Chondrocyte (in vitro differentiated cells): Measurements from ENCODE around the gene TBCC. TPM values are rescaled to one million over a fixed set of nuclear protein-coding genes. Genes with fewer than 3 reads are reported as not detected.
A peak's percentile ranks its signal among the peaks of the same experiment; 100 is the strongest.

ENCODE experiments used
- DNase-seq: peaks from one replicate; pipeline ENCODE4 v3.0.0; 2021; ENCODE audit warnings: mixed read lengths, low spot score
- H3K27ac Mint-ChIP-seq: one replicate; pipeline ENCODE4 v1.8.0; 2021; ENCODE audit warnings: mild to moderate bottlenecking, moderate library complexity, mixed read lengths; ENCODE audit not compliant: unreplicated experiment
- H3K27me3 Mint-ChIP-seq: 2 replicates; pipeline ENCODE4 v1.8.0; 2021; ENCODE audit warnings: low read depth, mixed read lengths
- H3K36me3 Mint-ChIP-seq: 2 replicates; pipeline ENCODE4 v1.8.0; 2021; ENCODE audit warnings: low read depth, mixed read lengths
- H3K4me1 Mint-ChIP-seq: 2 replicates; pipeline ENCODE4 v1.8.0; 2021; ENCODE audit warnings: low read depth, mild to moderate bottlenecking, mixed read lengths
- H3K4me3 Mint-ChIP-seq: one replicate; pipeline ENCODE4 v1.8.0; 2021; ENCODE audit warnings: mild to moderate bottlenecking, moderate library complexity, mixed read lengths; ENCODE audit not compliant: unreplicated experiment
- H3K9me3 Mint-ChIP-seq: 2 replicates; pipeline ENCODE4 v1.8.0; 2021; ENCODE audit warnings: low read depth, mixed read lengths
- total RNA-seq: library from RNA; stranded (reverse); gene quantifications from 3 replicates; pipeline ENCODE4 v1.2.1, GENCODE V29; 2021
- TF ChIP-seq, protein P1 (sequence below): fragments of 200-600 bp; sonication (generic); IDR thresholded peaks from 2 replicates; pipeline ENCODE4 v1.5.0; 2021; ENCODE audit warnings: antibody characterized with exemption, mild to moderate bottlenecking, moderate library complexity

The TBCC gene
- total RNA-seq, 1 donor from 2014 or later, result 19.3 TPM

DNA sequence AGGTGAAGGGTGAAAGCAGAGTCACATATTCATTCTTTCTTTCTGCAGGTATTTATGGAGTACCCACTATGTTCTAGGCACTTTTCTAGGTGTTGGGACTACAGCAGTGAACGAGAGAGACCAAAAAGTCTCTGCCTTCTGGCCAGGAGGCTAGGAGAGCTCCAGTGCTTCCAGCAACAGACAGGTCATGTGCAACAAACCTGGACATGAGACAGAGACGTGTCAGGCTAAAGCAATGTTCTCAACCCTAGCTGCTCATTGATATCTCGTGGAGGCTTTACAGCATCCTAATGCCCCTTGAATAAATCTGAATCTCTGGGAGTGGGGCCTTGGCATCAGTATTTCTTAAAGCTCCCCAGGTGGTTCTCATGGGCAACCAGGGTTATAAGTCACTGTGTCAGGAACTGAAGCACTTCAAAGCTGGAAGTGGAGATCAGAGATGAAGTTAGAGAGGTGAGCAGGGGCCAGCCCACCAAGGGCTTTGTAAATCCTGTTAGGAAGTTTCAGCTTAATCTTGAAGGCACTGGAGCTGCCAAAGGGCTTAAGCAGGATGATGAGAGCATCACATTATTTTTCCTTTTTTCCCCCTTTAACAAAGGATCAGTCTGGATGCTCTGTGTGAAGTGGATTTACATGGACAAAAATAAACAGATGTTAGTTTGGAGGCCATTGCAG is 13.0 kb upstream of the TBCC start:
- no peaks in the 10 kb centered on the region for H3K27me3 Mint-ChIP-seq
- H3K4me1 Mint-ChIP-seq, result no peaks in the 10 kb centered on the region
- TF ChIP-seq, protein P1, sequence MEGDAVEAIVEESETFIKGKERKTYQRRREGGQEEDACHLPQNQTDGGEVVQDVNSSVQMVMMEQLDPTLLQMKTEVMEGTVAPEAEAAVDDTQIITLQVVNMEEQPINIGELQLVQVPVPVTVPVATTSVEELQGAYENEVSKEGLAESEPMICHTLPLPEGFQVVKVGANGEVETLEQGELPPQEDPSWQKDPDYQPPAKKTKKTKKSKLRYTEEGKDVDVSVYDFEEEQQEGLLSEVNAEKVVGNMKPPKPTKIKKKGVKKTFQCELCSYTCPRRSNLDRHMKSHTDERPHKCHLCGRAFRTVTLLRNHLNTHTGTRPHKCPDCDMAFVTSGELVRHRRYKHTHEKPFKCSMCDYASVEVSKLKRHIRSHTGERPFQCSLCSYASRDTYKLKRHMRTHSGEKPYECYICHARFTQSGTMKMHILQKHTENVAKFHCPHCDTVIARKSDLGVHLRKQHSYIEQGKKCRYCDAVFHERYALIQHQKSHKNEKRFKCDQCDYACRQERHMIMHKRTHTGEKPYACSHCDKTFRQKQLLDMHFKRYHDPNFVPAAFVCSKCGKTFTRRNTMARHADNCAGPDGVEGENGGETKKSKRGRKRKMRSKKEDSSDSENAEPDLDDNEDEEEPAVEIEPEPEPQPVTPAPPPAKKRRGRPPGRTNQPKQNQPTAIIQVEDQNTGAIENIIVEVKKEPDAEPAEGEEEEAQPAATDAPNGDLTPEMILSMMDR, result no peak
- H3K36me3 Mint-ChIP-seq, result peaks cover 4% of the 10 kb centered on the region
- no peaks in the 10 kb centered on the region for H3K9me3 Mint-ChIP-seq
- no peak overlapping the region for H3K27ac Mint-ChIP-seq
- DNase-seq, result no peak
- H3K4me3 Mint-ChIP-seq, result no peak overlapping the region

DNA sequence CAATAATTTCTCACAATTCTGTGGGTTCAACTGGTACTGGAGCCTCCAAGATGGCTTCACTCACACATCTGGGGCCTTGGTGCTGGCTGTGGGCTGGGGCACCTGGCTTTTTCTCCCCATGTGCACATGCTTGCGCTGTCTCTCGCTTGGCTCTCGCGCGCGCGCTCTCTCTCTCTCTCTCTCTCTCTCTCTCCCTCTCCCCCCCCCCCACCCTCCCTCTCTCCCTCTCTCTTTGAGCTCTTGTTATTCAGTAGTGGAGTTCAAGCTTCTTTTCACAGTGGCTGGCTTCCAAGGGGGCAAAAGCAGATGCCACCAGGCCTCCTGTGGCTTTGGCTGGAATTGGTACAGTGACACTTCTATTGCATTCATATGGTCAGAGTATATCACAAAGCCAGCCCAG is 10.8 kb upstream of the TBCC start:
- H3K36me3 Mint-ChIP-seq, result peaks cover 6% of the 10 kb centered on the region
- no peaks in the 10 kb centered on the region for H3K27me3 Mint-ChIP-seq
- no peak overlapping the region for H3K4me3 Mint-ChIP-seq

DNA sequence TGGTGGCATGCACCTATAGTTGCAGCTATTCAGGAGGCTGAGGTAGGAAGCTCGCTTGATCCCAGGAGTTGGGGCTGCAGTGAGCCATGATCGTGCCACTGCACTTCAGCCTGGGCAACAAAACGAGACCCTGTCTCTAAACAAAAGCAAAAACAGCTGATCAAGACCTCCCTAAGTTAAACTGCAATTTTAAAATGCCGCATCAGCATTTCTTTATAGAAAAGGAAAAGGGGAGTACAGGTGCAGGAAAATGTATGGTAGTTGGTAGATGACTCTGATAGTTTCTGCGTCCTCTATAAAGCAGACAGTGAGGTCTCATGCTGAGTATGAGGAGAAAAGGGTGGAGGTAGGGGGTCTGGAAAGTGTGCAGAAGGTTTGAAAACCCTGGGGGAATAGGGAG is 8.9 kb upstream of the TBCC start:
- no peak for DNase-seq
- Mint-ChIP-seq H3K36me3 (peaks cover 6% of the 10 kb centered on the region), H3K27me3 (no peaks in the 10 kb centered on the region), H3K4me3 (no peak overlapping the region), H3K9me3 (no peaks in the 10 kb centered on the region), H3K27ac (no peak overlapping the region), H3K4me1 (no peaks in the 10 kb centered on the region)
- TF ChIP-seq, protein P1, result no peak

More for the DNA sequence above, 10.8 kb upstream of the TBCC start:
- no peaks in the 10 kb centered on the region for H3K9me3 Mint-ChIP-seq
- H3K4me1 Mint-ChIP-seq, result no peaks in the 10 kb centered on the region
- H3K27ac Mint-ChIP-seq, result no peak overlapping the region
- TF ChIP-seq, protein P1, result no peak
- no peak for DNase-seq

DNA sequence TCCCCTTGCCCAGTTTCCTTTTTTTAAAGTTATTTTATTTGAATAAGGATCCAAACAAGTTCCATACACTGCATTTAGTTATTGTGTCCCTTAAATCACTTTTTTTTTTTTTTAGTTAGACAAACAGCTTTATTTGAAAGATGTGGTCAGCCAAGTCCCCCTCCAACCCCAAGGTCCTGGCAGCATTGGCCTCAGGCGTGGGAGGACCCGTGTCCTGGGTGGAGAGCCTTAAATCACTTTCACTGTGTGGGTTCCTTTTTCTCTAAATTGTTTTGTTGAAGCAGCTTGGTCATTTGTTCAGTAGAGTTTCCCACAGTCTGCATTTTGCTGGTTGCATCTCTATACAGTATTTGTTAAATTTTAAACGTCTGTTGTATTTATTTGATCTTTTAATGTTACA is 5.2 kb upstream of the TBCC start:
- Mint-ChIP-seq H3K4me3 (no peak overlapping the region), H3K27ac (no peak overlapping the region), H3K27me3 (no peaks in the 10 kb centered on the region), H3K9me3 (no peaks in the 10 kb centered on the region), H3K4me1 (peaks cover 22% of the 10 kb centered on the region), H3K36me3 (peaks cover 2% of the 10 kb centered on the region)
- no peak for DNase-seq
- TF ChIP-seq, protein P1, result no peak

DNA sequence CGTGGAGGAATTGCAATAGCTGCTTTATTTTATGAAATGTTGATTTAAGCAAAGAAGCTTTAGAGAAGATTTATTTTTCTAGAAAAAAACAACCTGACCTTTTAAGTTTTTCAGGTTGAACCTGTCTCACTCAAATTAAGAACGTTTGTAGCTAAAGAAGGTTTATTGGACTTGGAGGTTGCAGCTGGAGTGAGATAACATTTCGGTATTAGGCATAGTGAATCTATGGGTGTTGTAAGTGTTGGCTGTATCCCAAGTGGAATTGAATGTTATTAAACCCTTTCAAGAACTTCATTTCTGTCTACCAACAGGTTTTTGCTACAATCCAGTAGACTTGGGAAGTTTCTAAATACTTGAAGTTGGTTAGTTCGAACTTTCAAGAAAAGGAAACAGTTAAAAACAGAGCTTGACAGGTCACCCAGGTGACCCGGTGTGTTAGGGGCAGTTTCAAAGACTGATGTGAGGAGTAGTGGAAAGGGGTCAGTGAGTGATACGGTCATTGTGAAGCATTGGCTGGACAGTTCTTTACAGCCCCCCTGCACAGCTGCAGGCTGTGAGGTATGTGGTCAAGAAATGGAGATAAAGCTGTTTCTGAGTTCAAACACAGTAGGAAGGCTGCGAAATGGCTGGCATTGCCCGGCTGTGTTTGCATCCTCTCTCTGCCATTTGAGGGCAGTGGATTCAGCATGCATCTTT is 2.4 kb upstream of the TBCC start:
- DNase-seq, result no peak
- H3K9me3 Mint-ChIP-seq, result no peaks in the 10 kb centered on the region
- H3K4me3 Mint-ChIP-seq, result peak overlapping the region; percentile 96
- TF ChIP-seq, protein P1, result no peak
- H3K4me1 Mint-ChIP-seq, result peaks cover 37% of the 10 kb centered on the region
- no peaks in the 10 kb centered on the region for H3K27me3 Mint-ChIP-seq
- H3K27ac Mint-ChIP-seq, result peak overlapping the region; percentile 90
- peaks cover 3% of the 10 kb centered on the region for H3K36me3 Mint-ChIP-seq
